Colonic mucosa (tissue), 4 donors: ENCODE data around the gene AP3M1. TPM values are rescaled to one million over a fixed set of nuclear protein-coding genes. Genes with fewer than 3 reads are reported as not detected.
"Not testable (repeated sequence)": the region's sequence is repeated elsewhere in the genome, so short reads cannot be mapped to it uniquely, and the experiment has no call there.

Source experiments
- DNase-seq: peaks from one replicate; pipeline ENCODE4 v3.0.0-alpha.2; 2020
- H3K27ac ChIP-seq: fragments of 200-600 bp; one replicate; pipeline ENCODE4 v1.8.0; 2021
- H3K27me3 ChIP-seq: fragments of 200-600 bp; one replicate; pipeline ENCODE4 v1.8.0; 2021
- H3K36me3 ChIP-seq: fragments of 200-600 bp; one replicate; pipeline ENCODE4 v1.8.0; 2021
- H3K4me1 ChIP-seq: fragments of 200-600 bp; one replicate; pipeline ENCODE4 v1.8.0; 2021; ENCODE audit warnings: mild to moderate bottlenecking
- H3K4me3 ChIP-seq: fragments of 200-600 bp; one replicate; pipeline ENCODE4 v1.8.0; 2021
- H3K9ac ChIP-seq, 2 donors: one replicate each; pipeline ENCODE4 v1.7.0; 2013; ENCODE audit warnings: control low read depth in 2 of 2, low read depth in 2 of 2, low read length in 2 of 2
- H3K9me3 ChIP-seq: fragments of 200-600 bp; one replicate; pipeline ENCODE4 v1.8.0; 2021
- CTCF ChIP-seq: fragments of 200-600 bp; IDR thresholded peaks from one replicate; pipeline ENCODE4 v1.8.0; 2022; ENCODE audit warnings: antibody characterized with exemption, mild to moderate bottlenecking
- intact Hi-C: fragments of 100-400 bp; cut with DNase I; formaldehyde crosslinking; loops from one replicate; pipeline ENCODE4 v1.14.1; 2022
- total RNA-seq, 2 donors: library from RNA; stranded (reverse); fragmentation: NEBNext Ultra II Directional in 1 of 2; extraction: Animal tissue kit (Norgen Biotek cat#: 25700) in 1 of 2; gene quantifications; one replicate each; pipeline ENCODE4 v1.2.1, GENCODE V29; 2021
- donor health status: healthy.
- donor health status: DM: no; HTN: no; CAD: no.
- donor health status: DM: no; HTN: no; CAD: no.

AP3M1 gene
- total RNA-seq, 2 donors from 2014 or later = 30.5 to 31.7 TPM

DNA sequence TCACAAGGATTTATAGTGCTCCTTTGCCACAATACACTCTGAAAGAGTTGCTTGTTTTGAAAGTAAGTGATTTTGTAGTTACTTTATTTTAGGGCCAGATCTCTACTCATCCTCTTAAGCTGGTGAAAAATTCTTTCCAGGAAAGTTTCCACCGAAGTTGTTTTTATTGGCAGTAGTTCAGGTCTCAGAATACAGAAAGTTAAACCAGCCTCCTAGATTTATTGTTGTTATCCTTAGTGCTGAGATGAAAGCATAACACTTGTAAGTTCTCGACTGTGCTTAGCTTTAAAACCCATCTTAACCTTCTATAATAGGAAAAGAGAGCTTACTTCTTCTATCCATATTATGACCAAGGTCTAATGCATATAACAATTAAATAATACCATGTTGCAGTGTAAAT, 5.5 kb downstream of the AP3M1 start:
- no peak overlapping the region for H3K27ac ChIP-seq
- intact Hi-C loops = loop anchor here (10.0 kb wide), 1 partner anchor 90 kb away; no protein-coding TSS in a partner anchor
- H3K36me3 ChIP-seq = no peaks in the 10 kb centered on the region
- peaks cover 7% of the 10 kb centered on the region for H3K4me1 ChIP-seq
- H3K4me3 ChIP-seq = no peak overlapping the region
- H3K27me3 ChIP-seq = no peaks in the 10 kb centered on the region
- H3K9ac ChIP-seq = no peak overlapping the region
- H3K9me3 ChIP-seq = no peaks in the 10 kb centered on the region
- TF ChIP-seq CTCF = no peak
- DNase-seq = no peak

DNA sequence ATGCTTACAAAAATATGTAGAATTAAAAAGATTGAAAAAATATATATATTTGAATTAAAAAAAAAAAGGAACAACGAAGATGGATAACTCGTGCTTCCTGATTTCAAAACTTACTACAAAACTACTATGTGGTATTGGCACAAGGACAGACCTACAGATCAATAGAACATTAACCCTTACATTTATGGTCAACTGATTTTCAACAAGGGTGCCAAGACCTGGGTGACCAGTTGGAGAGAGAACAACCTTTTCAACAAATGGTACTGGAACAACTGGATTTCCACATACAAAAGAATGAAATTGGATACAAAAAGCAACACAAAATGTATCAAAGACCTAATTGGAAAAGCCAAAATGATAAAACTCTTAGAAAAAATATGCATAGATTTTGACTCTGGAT, 10.1 kb downstream of the AP3M1 start:
- no peak overlapping the region for H3K4me3 ChIP-seq
- no peak overlapping the region for H3K27ac ChIP-seq
- no peak for TF ChIP-seq CTCF
- H3K9me3 ChIP-seq = no peaks in the 10 kb centered on the region
- H3K36me3 ChIP-seq = peaks cover 6% of the 10 kb centered on the region
- peaks cover 4% of the 10 kb centered on the region for H3K4me1 ChIP-seq
- intact Hi-C loops = loop anchor here (10.0 kb wide), 1 partner anchor 94 kb away; no protein-coding TSS in a partner anchor
- no peak for DNase-seq
- no peaks in the 10 kb centered on the region for H3K27me3 ChIP-seq
- H3K9ac ChIP-seq = no peak overlapping the region

DNA sequence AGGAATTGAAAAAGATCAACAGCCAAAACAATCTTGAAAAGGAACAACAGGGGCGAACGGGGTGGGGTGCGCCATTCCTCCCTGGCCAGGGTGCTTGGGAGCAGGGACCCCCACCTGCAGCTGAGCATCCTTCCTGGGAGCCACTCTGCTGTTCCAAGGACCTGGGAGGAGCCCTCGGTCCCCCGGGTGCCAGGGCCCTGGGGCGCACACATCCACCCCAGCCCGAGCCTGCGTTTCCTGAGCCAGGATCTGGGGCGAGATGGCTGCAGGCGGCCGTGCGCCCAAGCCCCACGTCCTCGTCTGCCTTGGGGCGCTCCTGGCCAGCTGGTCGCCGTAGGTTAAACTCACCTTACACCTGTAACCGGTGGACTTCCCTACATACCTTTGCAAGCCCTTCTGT, 10.6 kb downstream of the AP3M1 start:
- H3K4me1 ChIP-seq = no peaks in the 10 kb centered on the region
- H3K27me3 ChIP-seq = no peaks in the 10 kb centered on the region
- intact Hi-C loops = loop anchor here (10.0 kb wide), 1 partner anchor 95 kb away; no protein-coding TSS in a partner anchor
- no peak overlapping the region for H3K4me3 ChIP-seq
- no peak for TF ChIP-seq CTCF
- DNase-seq = no peak
- no peak overlapping the region for H3K27ac ChIP-seq
- no peaks in the 10 kb centered on the region for H3K9me3 ChIP-seq
- peaks cover 6% of the 10 kb centered on the region for H3K36me3 ChIP-seq
- H3K9ac ChIP-seq = no peak overlapping the region

DNA sequence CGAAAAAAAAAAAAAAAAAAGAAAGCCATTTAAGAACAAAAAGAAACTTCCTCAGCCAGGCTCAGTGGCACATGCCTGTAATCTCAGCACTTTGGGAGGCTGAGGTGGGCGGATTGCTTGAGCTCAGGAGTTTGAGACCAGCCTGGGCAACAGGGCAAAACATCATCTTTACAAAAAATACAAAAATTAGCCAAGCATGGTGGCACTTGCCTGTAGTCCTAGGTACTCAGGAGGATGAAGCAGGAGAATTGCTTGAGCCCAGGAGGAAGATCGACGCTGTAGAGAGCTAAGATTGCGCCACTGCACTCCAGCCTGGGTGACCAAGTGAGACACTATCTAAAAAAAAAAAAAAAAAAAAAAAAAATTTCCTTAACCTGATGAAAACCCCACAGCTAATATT, 12.0 kb downstream of the AP3M1 start:
- H3K27me3 ChIP-seq, H3K9ac ChIP-seq, DNase-seq, H3K9me3 ChIP-seq, intact Hi-C loops, H3K4me3 ChIP-seq, H3K27ac ChIP-seq, H3K4me1 ChIP-seq, H3K36me3 ChIP-seq: not testable (repeated sequence)

- intact Hi-C loops = no loop called here
- TF ChIP-seq CTCF = no peak
- Histone ChIP-seq H3K27ac (no peak overlapping the region), H3K4me1 (no peaks in the 10 kb centered on the region), H3K4me3 (no peak overlapping the region), H3K9me3 (no peaks in the 10 kb centered on the region), H3K27me3 (no peaks in the 10 kb centered on the region), H3K9ac (no peak overlapping the region), H3K36me3 (peaks cover 6% of the 10 kb centered on the region)
- no peak for DNase-seq
These were observed 12.6 kb downstream of the AP3M1 start for GRCh38 chr10:74137992-74138391.

GRCh38 chr10:74135452-74135851, 15.2 kb downstream of the AP3M1 start:
- Histone ChIP-seq H3K27ac (no peak overlapping the region), H3K4me1 (no peaks in the 10 kb centered on the region), H3K27me3 (no peaks in the 10 kb centered on the region), H3K36me3 (peaks cover 6% of the 10 kb centered on the region), H3K4me3 (no peak overlapping the region), H3K9ac (no peak overlapping the region), H3K9me3 (no peaks in the 10 kb centered on the region)
- no peak for TF ChIP-seq CTCF
- intact Hi-C loops = no loop called here
- no peak for DNase-seq
